ENCODE measurements around the gene PDLIM1. TPM values are rescaled to one million over a fixed set of nuclear protein-coding genes. Genes with fewer than 3 reads are reported as not detected.

The PDLIM1 gene
- total RNA-seq, 1 donor from 2014 or later, result 73.8 TPM

- H3K27ac Mint-ChIP-seq (ENCODE audit: unreplicated experiment), result peak overlapping the region; percentile 66
- H3K36me3 Mint-ChIP-seq (ENCODE audit: unreplicated experiment), result peaks cover 20% of the 10 kb centered on the region
- no peak for DNase-seq (ENCODE audit: extremely low spot score, unreplicated experiment)
- peaks cover 49% of the 10 kb centered on the region for H3K4me1 Mint-ChIP-seq (ENCODE audit: unreplicated experiment)
- TF ChIP-seq CTCF (IDR thresholded peaks at IDR 0.05), result no peak
- no peak overlapping the region for H3K4me3 Mint-ChIP-seq (ENCODE audit: unreplicated experiment)
- no peaks in the 10 kb centered on the region for H3K9me3 Mint-ChIP-seq (ENCODE audit: unreplicated experiment)
- H3K27me3 Mint-ChIP-seq (ENCODE audit: unreplicated experiment), result no peaks in the 10 kb centered on the region
Measured at GRCh38 chr10:95262763-95263518, 27.9 kb downstream of the PDLIM1 start.

- H3K27me3 Mint-ChIP-seq (ENCODE audit: unreplicated experiment), result no peaks in the 10 kb centered on the region
- H3K4me1 Mint-ChIP-seq (ENCODE audit: unreplicated experiment), result peaks cover 46% of the 10 kb centered on the region
- no peak for DNase-seq (ENCODE audit: extremely low spot score, unreplicated experiment)
- no peak overlapping the region for H3K4me3 Mint-ChIP-seq (ENCODE audit: unreplicated experiment)
- peaks cover 29% of the 10 kb centered on the region for H3K36me3 Mint-ChIP-seq (ENCODE audit: unreplicated experiment)
- peak overlapping the region; percentile 23 for H3K27ac Mint-ChIP-seq (ENCODE audit: unreplicated experiment)
- TF ChIP-seq CTCF (IDR thresholded peaks at IDR 0.05), result no peak
- H3K9me3 Mint-ChIP-seq (ENCODE audit: unreplicated experiment), result no peaks in the 10 kb centered on the region
Measured at GRCh38 chr10:95261926-95262325, 28.9 kb downstream of the PDLIM1 start.

DNA sequence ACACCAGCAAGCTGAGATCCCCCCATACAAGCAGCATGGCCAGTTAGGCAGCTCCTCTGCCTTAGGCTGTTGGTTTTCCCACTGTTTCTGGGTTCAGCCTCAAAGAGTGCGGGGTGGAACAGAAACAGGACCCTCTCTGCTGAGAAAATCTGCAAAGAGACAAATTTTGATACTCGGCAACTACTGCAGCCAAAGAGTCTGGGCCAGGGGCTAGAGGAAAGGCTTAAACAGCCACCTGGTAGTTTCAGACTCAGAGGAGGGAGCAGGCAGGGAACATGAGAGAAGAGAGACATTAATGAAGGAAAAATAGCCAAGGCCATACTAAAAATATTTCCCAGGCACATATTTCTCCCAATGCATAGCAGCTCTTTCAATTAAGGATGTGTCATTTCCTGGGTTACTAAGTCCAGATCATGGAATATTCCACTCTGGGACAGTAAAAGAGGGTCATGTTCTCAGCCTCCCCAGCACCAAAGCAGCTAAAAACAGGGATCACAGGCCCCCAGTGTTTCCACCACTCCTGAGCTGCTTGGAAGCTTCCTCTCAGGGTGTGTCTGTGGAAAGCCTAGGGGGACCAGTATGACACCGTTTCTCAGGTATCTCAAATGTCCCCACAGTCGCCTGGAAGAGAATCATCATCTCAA lies 29.8 kb downstream of the PDLIM1 start:
- H3K27me3 Mint-ChIP-seq (ENCODE audit: unreplicated experiment), result no peaks in the 10 kb centered on the region

DNA sequence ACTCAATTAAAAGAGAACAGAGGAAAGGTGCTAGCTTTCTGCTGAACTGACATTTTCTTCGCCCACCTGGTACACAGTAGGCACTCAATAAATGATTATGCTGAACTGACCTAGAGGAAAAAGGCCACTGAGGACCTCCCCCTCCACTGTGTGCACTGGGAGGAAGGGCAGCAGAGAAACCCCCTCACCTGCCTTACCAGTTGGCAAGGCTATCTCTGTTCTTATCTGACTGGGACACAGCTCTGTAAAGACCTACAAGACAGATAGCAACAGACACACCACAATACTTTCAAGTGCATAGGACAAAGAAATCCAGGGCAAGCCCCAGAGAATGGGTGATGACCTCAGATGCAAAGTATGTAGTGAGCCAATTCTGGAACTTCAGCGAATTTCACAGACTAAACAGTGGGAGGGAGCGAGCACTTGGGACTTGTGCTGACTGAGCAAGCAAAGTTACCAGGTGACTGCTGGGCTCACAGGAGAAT lies 30.4 kb downstream of the PDLIM1 start:
- Mint-ChIP-seq H3K4me3 (ENCODE audit: unreplicated experiment) (no peak overlapping the region), H3K9me3 (ENCODE audit: unreplicated experiment) (peaks cover 11% of the 10 kb centered on the region), H3K36me3 (ENCODE audit: unreplicated experiment) (peaks cover 31% of the 10 kb centered on the region), H3K4me1 (ENCODE audit: unreplicated experiment) (peaks cover 42% of the 10 kb centered on the region), H3K27ac (ENCODE audit: unreplicated experiment) (peak overlapping the region; percentile 95), H3K27me3 (ENCODE audit: unreplicated experiment) (no peaks in the 10 kb centered on the region)
- DNase-seq (ENCODE audit: extremely low spot score, unreplicated experiment), result peak; percentile 73
- no peak for TF ChIP-seq CTCF (IDR thresholded peaks at IDR 0.05)

More for the DNA sequence above, 29.8 kb downstream of the PDLIM1 start:
- peaks cover 42% of the 10 kb centered on the region for H3K4me1 Mint-ChIP-seq (ENCODE audit: unreplicated experiment)
- no peak for TF ChIP-seq CTCF (IDR thresholded peaks at IDR 0.05)
- peaks cover 29% of the 10 kb centered on the region for H3K36me3 Mint-ChIP-seq (ENCODE audit: unreplicated experiment)
- H3K4me3 Mint-ChIP-seq (ENCODE audit: unreplicated experiment), result no peak overlapping the region
- H3K9me3 Mint-ChIP-seq (ENCODE audit: unreplicated experiment), result peaks cover 7% of the 10 kb centered on the region
- peak; percentile 30 for DNase-seq (ENCODE audit: extremely low spot score, unreplicated experiment)
- H3K27ac Mint-ChIP-seq (ENCODE audit: unreplicated experiment), result peak overlapping the region; percentile 95

DNA sequence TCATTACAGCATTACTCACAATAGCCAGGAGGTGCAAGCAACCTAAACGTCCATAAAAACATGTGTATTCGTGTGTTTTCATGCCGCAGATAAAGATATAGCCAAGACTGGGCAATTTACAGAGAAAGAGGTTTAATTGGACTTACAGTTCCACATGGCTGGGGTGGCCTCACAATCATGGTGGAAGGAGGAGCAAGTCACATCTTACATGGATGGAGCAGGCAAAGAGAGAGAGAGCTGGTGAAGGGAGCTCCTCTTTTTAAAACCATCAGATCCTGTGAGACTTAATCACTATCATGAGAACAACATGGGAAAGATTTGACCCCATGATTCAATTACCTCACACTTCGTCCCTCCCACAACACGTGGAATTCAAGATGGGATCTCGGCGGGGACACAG lies 33.0 kb downstream of the PDLIM1 start:
- no peak overlapping the region for H3K27ac Mint-ChIP-seq (ENCODE audit: unreplicated experiment)
- TF ChIP-seq CTCF (IDR thresholded peaks at IDR 0.05), result no peak
- no peaks in the 10 kb centered on the region for H3K27me3 Mint-ChIP-seq (ENCODE audit: unreplicated experiment)
- peaks cover 11% of the 10 kb centered on the region for H3K9me3 Mint-ChIP-seq (ENCODE audit: unreplicated experiment)
- DNase-seq (ENCODE audit: extremely low spot score, unreplicated experiment), result peak; percentile 7
- H3K4me3 Mint-ChIP-seq (ENCODE audit: unreplicated experiment), result no peak overlapping the region
- H3K36me3 Mint-ChIP-seq (ENCODE audit: unreplicated experiment), result peaks cover 29% of the 10 kb centered on the region
- peaks cover 23% of the 10 kb centered on the region for H3K4me1 Mint-ChIP-seq (ENCODE audit: unreplicated experiment)
